Kidney (tissue), 14 donors: ENCODE results near the gene EIF3K. TPM values are rescaled to one million over a fixed set of nuclear protein-coding genes. Genes with fewer than 3 reads are reported as not detected.
A peak's percentile ranks its signal among the peaks of the same experiment; 100 is the strongest.

Experiments
- DNase-seq, 5 donors: peaks; one replicate each; pipeline ENCODE4 v3.0.0-alpha.2; 2013 to 2020
- FAIRE-seq: peaks from 2 replicates; lab custom pipeline; 2012; peaks lifted over from hg19 to GRCh38; lab: Jason Lieb, UNC
- H3K27ac ChIP-seq, 2 donors: one replicate each; pipeline ENCODE4 v1.7.0; 2013; ENCODE audit warnings: low read depth in 2 of 2, low read length in 2 of 2, inconsistent platforms in 1 of 2
- H3K27me3 ChIP-seq: one replicate; pipeline ENCODE4 v1.7.1; 2013; ENCODE audit warnings: low read length, inconsistent platforms; ENCODE audit not compliant: control insufficient read depth, insufficient read depth
- H3K36me3 ChIP-seq, 3 donors: one replicate each; pipeline versions ENCODE4 v1.7.0 to v1.7.1; 2013; ENCODE audit warnings: low read length in 3 of 3, control low read depth in 1 of 3, inconsistent platforms in 1 of 3; ENCODE audit not compliant: insufficient read depth in 3 of 3, control insufficient read depth in 2 of 3
- H3K4me1 ChIP-seq, 3 donors: one replicate each; pipeline versions ENCODE4 v1.7.0 to v1.7.1; 2013; ENCODE audit warnings: low read length in 3 of 3, inconsistent platforms in 1 of 3, low read depth in 1 of 3; ENCODE audit not compliant: control insufficient read depth in 2 of 3, insufficient read depth in 2 of 3
- H3K4me3 ChIP-seq, 3 donors: one replicate each; pipeline versions ENCODE4 v1.7.0 to v1.8.1; 2013; ENCODE audit warnings: low read length in 3 of 3, control low read depth in 1 of 3, inconsistent platforms in 1 of 3
- H3K9ac ChIP-seq, 3 donors: one replicate each; pipeline versions ENCODE4 v1.7.0 to v1.7.1; 2013; ENCODE audit warnings: low read length in 3 of 3, control low read depth in 1 of 3, inconsistent platforms in 1 of 3
- H3K9me3 ChIP-seq, 3 donors: one replicate each; pipeline versions ENCODE4 v1.7.0 to v1.7.1; 2013; ENCODE audit warnings: low read length in 3 of 3, control low read depth in 1 of 3, inconsistent platforms in 1 of 3; ENCODE audit not compliant: control insufficient read depth in 2 of 3, insufficient read depth in 1 of 3
- CTCF ChIP-seq: IDR thresholded peaks from 3 replicates; pipeline ENCODE4 v1.5.1; 2012; ENCODE audit warnings: mild to moderate bottlenecking, moderate library complexity, borderline replicate concordance; ENCODE audit not compliant: insufficient read depth; ENCODE audit errors: extremely low read depth
- intact Hi-C: fragments of 100-400 bp; cut with DNase I; formaldehyde crosslinking; loops from one replicate; pipeline ENCODE4 v1.11.1; 2022
- polyA plus RNA-seq: library from polyadenylated mRNA; stranded (reverse); fragments of 350-450 nt; fragmentation: Illumina TruSeq; extraction: RNeasy Lipid Tissue Mini Kit (QIAGEN cat#74804); gene quantifications from one replicate; pipeline ENCODE4 v1.2.3, GENCODE V29; 2014; ENCODE audit warnings: low read depth, low replicate concordance; ENCODE audit not compliant: insufficient read depth
- total RNA-seq: library from RNA; stranded (reverse); fragmentation: NEBNext Ultra II Directional; extraction: Animal tissue kit (Norgen Biotek cat#: 25700); gene quantifications from one replicate; pipeline ENCODE4 v1.2.1, GENCODE V29; 2021
- donor health status: control.
- donor health status: control.
- donor health status: control.
- donor health status: control.
- donor health status: control.
- donor health status: DM: yes; HTN: yes; CAD: no.
- donor health status: Normal renal cell carcinoma (clear cell type).

Gene EIF3K
- total and polyA plus RNA-seq, 2 donors from 2014 or later: 259 to 723 TPM

- intact Hi-C loops: no loop called here
- Histone ChIP-seq H3K4me3 (peak overlapping the region in 1 of 3 donors; percentile 5), H3K27ac (peak overlapping the region; percentile 94 to 96), H3K9me3 (no peaks in the 10 kb centered on the region), H3K27me3 (no peaks in the 10 kb centered on the region), H3K4me1 (peaks cover 37 to 92% (median 79%) of the 10 kb centered on the region in 3 donors), H3K9ac (peak overlapping the region in 2 of 3 donors; percentile 31 to 87), H3K36me3 (peaks cover 0 to 8% (median 2%) of the 10 kb centered on the region in 3 donors)
- TF ChIP-seq CTCF: no peak
- DNase-seq (peak in 2 of 5 donors; percentile 86 to 87), FAIRE-seq (no peak)
Observed at GRCh38 chr19:38661996-38662395, 43.0 kb downstream of the EIF3K start.

GRCh38 chr19:38662537-38663155 lies 43.7 kb downstream of the EIF3K start:
- Histone ChIP-seq H3K36me3 (peaks cover 0 to 8% (median 2%) of the 10 kb centered on the region in 3 donors), H3K27ac (peak overlapping the region; percentile 94 to 96), H3K4me3 (peak overlapping the region in 1 of 3 donors; percentile 5), H3K27me3 (no peaks in the 10 kb centered on the region), H3K9me3 (no peaks in the 10 kb centered on the region), H3K4me1 (peaks cover 40 to 92% (median 81%) of the 10 kb centered on the region in 3 donors), H3K9ac (peak overlapping the region in 2 of 3 donors; percentile 31 to 87)
- intact Hi-C loops: no loop called here
- DNase-seq (peak in 1 of 5 donors; percentile 58), FAIRE-seq (no peak)
- no peak for TF ChIP-seq CTCF

- intact Hi-C loops: no loop called here
- Histone ChIP-seq H3K36me3 (peaks cover 0 to 8% (median 2%) of the 10 kb centered on the region in 3 donors), H3K27ac (peak overlapping the region; percentile 94 to 96), H3K9ac (peak overlapping the region in 2 of 3 donors; percentile 4 to 87), H3K9me3 (no peaks in the 10 kb centered on the region), H3K4me3 (peak overlapping the region in 1 of 3 donors; percentile 22), H3K4me1 (peaks cover 38 to 92% (median 81%) of the 10 kb centered on the region in 3 donors), H3K27me3 (no peaks in the 10 kb centered on the region)
- TF ChIP-seq CTCF: no peak
- peak; percentile 68 to 87 (median 83) for DNase-seq
- FAIRE-seq: no peak
Observed at GRCh38 chr19:38663156-38663651, 44.2 kb downstream of the EIF3K start.
